Adrenal gland (tissue), 19 donors: ENCODE measurements around the gene HMGB1. TPM values are rescaled to one million over a fixed set of nuclear protein-coding genes. Genes with fewer than 3 reads are reported as not detected.
A peak's percentile ranks its signal among the peaks of the same experiment; 100 is the strongest.

ENCODE experiments used
- DNase-seq, 7 donors: peaks; one replicate each; pipeline ENCODE4 v3.0.0-alpha.2; 2019 to 2020
- H3K27ac ChIP-seq, 5 donors: fragments of 200-600 bp; sonication (generic) in 4 of 5; 1 replicate in 3 of 5; 2 replicates in 2 of 5; pipeline versions ENCODE4 v1.5.1 to v1.8.0; 2016 to 2020; ENCODE audit warnings: mild to moderate bottlenecking in 1 of 5
- H3K27me3 ChIP-seq: fragments of 200-600 bp; 2 replicates; pipeline ENCODE4 v1.8.0; 2021
- H3K36me3 ChIP-seq, 2 donors: fragments of 200-600 bp; replicated peaks in 1 of 2; 1 replicate in 1 of 2; 2 replicates in 1 of 2; pipeline versions ENCODE4 v1.5.1 to v1.8.0; 2018 to 2022
- H3K4me1 ChIP-seq, 2 donors: fragments of 200-600 bp; replicated peaks in 1 of 2; 1 replicate in 1 of 2; 2 replicates in 1 of 2; pipeline versions ENCODE4 v1.5.1 to v1.8.0; 2018 to 2021
- H3K4me3 ChIP-seq, 4 donors: fragments of 200-600 bp; sonication (generic) in 3 of 4; one replicate each; pipeline ENCODE4 v1.5.1; 2016 to 2018
- H3K9me3 ChIP-seq, 3 donors: fragments of 200-600 bp; sonication (generic) in 1 of 3; replicated peaks in 1 of 3; 1 replicate in 2 of 3; 2 replicates in 1 of 3; pipeline versions ENCODE4 v1.5.1 to v1.8.0; 2016 to 2021
- POLR2A ChIP-seq, 2 donors: fragments of 450-650 bp; IDR thresholded peaks; one replicate each; pipeline ENCODE4 v1.6.1; 2017; ENCODE audit warnings: antibody characterized with exemption in 2 of 2, mild to moderate bottlenecking in 2 of 2, moderate library complexity in 1 of 2
- WGBS, 4 donors: extraction: QIAGEN DNeasy Blood & Tissue Kit in 2 of 4; methylation state at CpG; one replicate each; pipeline versions ENCODE4 v1.1.5 to v1.1.7; 2013 to 2017; 5-methylcytosine and 5-hydroxymethylcytosine counted together
- intact Hi-C, 2 donors: fragments of 100-400 bp; cut with DNase I; formaldehyde crosslinking; loops; one replicate each; pipeline versions ENCODE4 v1.14.1 to v1.15.0; 2022 to 2023
- long read RNA-seq, 10 donors: library from polyadenylated mRNA in 3 of 10; unstranded in 2 of 10; stranded (forward) in 1 of 10; transcript quantifications; one replicate each; pipeline ENCODE4 v2.0.0 and lab custom pipeline, GENCODE V29; 2021 to 2026
- polyA plus RNA-seq, 3 donors: library from polyadenylated mRNA; stranded (reverse); fragments of 200-250 nt in 2 of 3; fragments of 350-450 nt in 1 of 3; fragmentation: Illumina TruSeq in 1 of 3; extraction: RNeasy Lipid Tissue Mini Kit (QIAGEN cat#74804) in 1 of 3; gene quantifications; one replicate each; pipeline ENCODE4 v1.2.3, GENCODE V29; 2013 to 2014
- total RNA-seq, 9 donors: library from RNA; depleted of rRNA in 4 of 9; stranded (reverse); fragments of >200 nt in 4 of 9; fragments of 120-200 nt in 1 of 9; fragmentation: NEBNext Ultra II Directional in 1 of 9; extraction: Animal tissue kit (Norgen Biotek cat#: 25700) in 1 of 9; gene quantifications; one replicate each; pipeline versions ENCODE4 v1.1.0 to v1.2.4, GENCODE V29; 2013 to 2023
- TF ChIP-seq, protein P1 (sequence below), 6 experiments: fragments of 450-650 bp in 4 of 6; fragments of 200-600 bp in 2 of 6; sonication (generic) in 1 of 6; IDR thresholded peaks; 1 replicate in 5 of 6; 2 replicates in 1 of 6; pipeline versions ENCODE4 v1.5.1 to v1.8.0; 2016 to 2021; ENCODE audit warnings: antibody characterized with exemption in 6 of 6, mild to moderate bottlenecking in 2 of 6, moderate library complexity in 1 of 6
- donor health status: healthy with polysubstance abuse.
- donor health status: Bipolar disorder and iron deficiency.
- donor health status: DM: yes; HTN: yes; CAD: no.
- donor health status: DM: no; HTN: no; CAD: no.
- donor health status: DM: no; HTN: no; CAD: no.
- donor health status: DM: yes; HTN: yes; CAD: no.

Gene HMGB1
- 100 to 1,000 TPM; 106 to 315 (median 208) TPM for total RNA-seq
- 100 to 1,000 TPM; 252 to 342 (median 274) TPM for polyA plus RNA-seq
- long read RNA-seq, donor 1, full-length matches to known transcripts: 138 of 360 reads
- long read RNA-seq, donor 1, partial matches to known transcripts: 217 of 360 reads
- long read RNA-seq, donor 1, other reads (novel, unspliced or antisense): 5 of 360 reads
- long read RNA-seq, donor 2, full-length matches to known transcripts: 97 of 274 reads
- long read RNA-seq, donor 2, partial matches to known transcripts: 177 of 274 reads
- long read RNA-seq, donor 2, other reads (novel, unspliced or antisense): 0 of 274 reads
- long read RNA-seq, donor 3, full-length matches to known transcripts: 119 of 227 reads
- long read RNA-seq, donor 3, partial matches to known transcripts: 108 of 227 reads
- long read RNA-seq, donor 3, other reads (novel, unspliced or antisense): 0 of 227 reads
- long read RNA-seq, donor 4, full-length matches to known transcripts: 129 of 223 reads
- long read RNA-seq, donor 4, partial matches to known transcripts: 81 of 223 reads
- long read RNA-seq, donor 4, other reads (novel, unspliced or antisense): 13 of 223 reads
- long read RNA-seq, donor 5, full-length matches to known transcripts: 190 of 270 reads
- long read RNA-seq, donor 5, partial matches to known transcripts: 25 of 270 reads
- long read RNA-seq, donor 5, other reads (novel, unspliced or antisense): 55 of 270 reads
- long read RNA-seq, donor 6, full-length matches to known transcripts: 98 of 236 reads
- long read RNA-seq, donor 6, partial matches to known transcripts: 113 of 236 reads
- long read RNA-seq, donor 6, other reads (novel, unspliced or antisense): 25 of 236 reads
- long read RNA-seq, donor 7, full-length matches to known transcripts: 72 of 164 reads
- long read RNA-seq, donor 7, partial matches to known transcripts: 92 of 164 reads
- long read RNA-seq, donor 7, other reads (novel, unspliced or antisense): 0 of 164 reads
- long read RNA-seq, donor 8, full-length matches to known transcripts: 219 of 406 reads
- long read RNA-seq, donor 8, partial matches to known transcripts: 182 of 406 reads
- long read RNA-seq, donor 8, other reads (novel, unspliced or antisense): 5 of 406 reads
- long read RNA-seq, donor 9, full-length matches to known transcripts: 76 of 281 reads
- long read RNA-seq, donor 9, partial matches to known transcripts: 205 of 281 reads
- long read RNA-seq, donor 9, other reads (novel, unspliced or antisense): 0 of 281 reads
- long read RNA-seq, donor 10, full-length matches to known transcripts: 55 of 101 reads
- long read RNA-seq, donor 10, partial matches to known transcripts: 46 of 101 reads
- long read RNA-seq, donor 10, other reads (novel, unspliced or antisense): 0 of 101 reads

DNA sequence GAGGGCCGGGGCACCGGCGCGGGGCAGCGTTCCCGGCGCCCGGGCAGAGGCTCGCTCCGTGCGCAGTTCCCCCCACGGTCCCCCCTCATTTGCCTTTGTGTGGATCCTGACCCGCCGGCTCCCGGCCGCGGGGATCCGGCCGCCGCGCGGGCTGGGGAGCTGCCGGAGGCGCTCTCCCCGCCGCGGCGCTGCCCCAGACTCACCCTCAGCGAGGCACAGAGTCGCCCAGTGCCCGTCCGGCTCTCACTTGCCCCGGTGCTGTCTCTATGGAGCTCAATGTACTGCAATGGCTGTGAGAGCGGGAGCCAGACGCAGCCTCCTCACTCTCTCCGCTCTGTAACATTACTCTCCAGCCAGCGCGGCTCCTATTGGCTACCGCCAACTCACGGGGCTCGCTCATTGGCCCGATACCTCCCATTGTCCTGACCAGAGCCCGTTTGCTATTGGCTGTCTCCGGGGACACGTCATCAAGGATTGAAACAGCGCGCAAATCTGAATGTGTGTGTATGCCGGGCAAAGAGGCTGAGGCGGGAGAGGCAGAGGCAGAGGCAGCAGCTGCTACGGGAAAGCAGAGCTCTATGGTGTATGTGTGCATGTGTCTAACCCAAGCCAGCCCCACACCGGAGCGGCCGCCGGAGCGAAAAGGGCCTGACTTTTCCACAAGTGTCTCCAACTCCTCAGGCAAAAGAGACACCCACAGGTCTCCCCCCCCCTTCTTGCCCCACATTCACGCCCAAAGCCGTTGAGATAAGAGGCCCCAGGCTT, at the start of gene HMGB1:
HMGB1 (minus strand) TSS at position 344 of the 765 bp plus-strand sequence. CDS start 2,256 bp downstream, outside the sequence.
- H3K9me3 ChIP-seq: no peaks in the 10 kb centered on the region
- intact Hi-C loops: loop anchor here in 1 of 2 donors (10.0 kb wide), 2 partner anchors 109 to 149 kb away; partner anchors contain the start of gene USPL1
- H3K27me3 ChIP-seq: no peaks in the 10 kb centered on the region
- peaks cover 0 to 14% of the 10 kb centered on the region in 2 donors for H3K36me3 ChIP-seq
- peak; percentile 97 to 100 (median 99) for DNase-seq
- peak within 1 kb of the TSS in 3 of 4 donors; percentile 71 to 93 (median 76) for H3K4me3 ChIP-seq
- H3K4me1 ChIP-seq: peaks cover 23 to 30% of the 10 kb centered on the region in 2 donors
- TF ChIP-seq, protein P1, sequence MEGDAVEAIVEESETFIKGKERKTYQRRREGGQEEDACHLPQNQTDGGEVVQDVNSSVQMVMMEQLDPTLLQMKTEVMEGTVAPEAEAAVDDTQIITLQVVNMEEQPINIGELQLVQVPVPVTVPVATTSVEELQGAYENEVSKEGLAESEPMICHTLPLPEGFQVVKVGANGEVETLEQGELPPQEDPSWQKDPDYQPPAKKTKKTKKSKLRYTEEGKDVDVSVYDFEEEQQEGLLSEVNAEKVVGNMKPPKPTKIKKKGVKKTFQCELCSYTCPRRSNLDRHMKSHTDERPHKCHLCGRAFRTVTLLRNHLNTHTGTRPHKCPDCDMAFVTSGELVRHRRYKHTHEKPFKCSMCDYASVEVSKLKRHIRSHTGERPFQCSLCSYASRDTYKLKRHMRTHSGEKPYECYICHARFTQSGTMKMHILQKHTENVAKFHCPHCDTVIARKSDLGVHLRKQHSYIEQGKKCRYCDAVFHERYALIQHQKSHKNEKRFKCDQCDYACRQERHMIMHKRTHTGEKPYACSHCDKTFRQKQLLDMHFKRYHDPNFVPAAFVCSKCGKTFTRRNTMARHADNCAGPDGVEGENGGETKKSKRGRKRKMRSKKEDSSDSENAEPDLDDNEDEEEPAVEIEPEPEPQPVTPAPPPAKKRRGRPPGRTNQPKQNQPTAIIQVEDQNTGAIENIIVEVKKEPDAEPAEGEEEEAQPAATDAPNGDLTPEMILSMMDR (IDR thresholded peaks at IDR 0.05): no peak
- peak; percentile 97 to 100 for TF ChIP-seq POLR2A (IDR thresholded peaks at IDR 0.05)
- WGBS, 4 donors: 0 to 1% (median 0%) methylated on average over 19 to 57 of the region's 57 CpGs
- peak within 1 kb of the TSS; percentile 98 to 100 (median 99) for H3K27ac ChIP-seq

DNA sequence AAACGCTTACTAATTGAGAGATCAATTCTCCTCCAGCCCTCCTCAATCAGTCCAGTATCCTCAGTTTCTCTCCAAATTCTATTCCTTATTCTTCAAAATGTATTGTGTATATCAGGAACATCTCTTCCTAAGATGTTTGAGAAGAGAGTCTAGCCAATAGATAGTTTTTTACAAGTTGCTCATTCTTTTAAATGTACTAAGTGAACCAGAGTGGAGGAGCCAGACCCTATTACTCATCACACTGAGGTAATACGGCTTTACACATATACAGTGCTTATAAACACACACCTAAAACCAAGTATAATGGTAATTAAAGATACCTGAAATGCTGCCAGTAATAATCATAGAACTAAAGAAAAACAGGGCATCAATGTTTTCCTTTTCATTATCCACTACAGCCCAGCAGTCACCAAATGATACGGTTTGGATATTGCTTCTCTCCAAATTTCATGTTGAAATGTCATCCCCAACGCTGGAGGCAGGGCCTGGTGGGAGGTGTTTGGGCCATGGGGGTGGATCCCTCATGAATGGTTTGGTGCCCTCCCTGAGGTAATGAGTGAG, 45.2 kb upstream of the HMGB1 start:
- WGBS, 4 donors: 90 to 91% (median 91%) methylated on average over 4 of the region's 4 CpGs
- no peak overlapping the region for H3K27ac ChIP-seq
- no peaks in the 10 kb centered on the region for H3K27me3 ChIP-seq
- H3K4me3 ChIP-seq: no peak overlapping the region
- no peak for DNase-seq
- no peaks in the 10 kb centered on the region for H3K4me1 ChIP-seq
- no peaks in the 10 kb centered on the region for H3K36me3 ChIP-seq
- no peaks in the 10 kb centered on the region for H3K9me3 ChIP-seq
- intact Hi-C loops: no loop called here
- no peak for TF ChIP-seq POLR2A (IDR thresholded peaks at IDR 0.05)
- TF ChIP-seq, protein P1 (IDR thresholded peaks at IDR 0.05): no peak

DNA sequence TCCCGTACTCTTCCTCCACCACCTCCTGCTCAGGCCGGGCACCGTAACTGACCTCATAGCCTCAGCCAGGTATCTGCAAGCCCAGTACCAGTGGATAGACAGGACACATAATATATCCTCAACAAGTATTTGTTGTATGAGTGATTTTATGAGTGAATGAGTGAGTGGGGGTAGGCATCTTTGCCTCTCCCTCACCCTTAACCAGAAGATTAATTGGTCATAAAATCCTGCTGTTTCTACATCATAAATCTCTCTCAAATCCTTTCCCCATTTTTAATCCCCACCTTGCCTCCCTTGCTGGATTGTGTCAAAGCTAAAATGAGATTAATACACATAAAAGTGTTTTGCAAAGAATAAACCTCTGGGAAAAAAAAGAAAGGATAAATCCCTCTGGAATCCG, 44.4 kb upstream of the HMGB1 start:
- Histone ChIP-seq H3K4me1 (no peaks in the 10 kb centered on the region), H3K27me3 (no peaks in the 10 kb centered on the region), H3K36me3 (no peaks in the 10 kb centered on the region), H3K27ac (no peak overlapping the region), H3K4me3 (no peak overlapping the region), H3K9me3 (no peaks in the 10 kb centered on the region)
- intact Hi-C loops: no loop called here
- no peak for DNase-seq
- 76 to 93% (median 88%) methylated on average over 4 of the region's 4 CpGs for WGBS, 4 donors
- TF ChIP-seq, protein P1 (IDR thresholded peaks at IDR 0.05): no peak
- no peak for TF ChIP-seq POLR2A (IDR thresholded peaks at IDR 0.05)
